SK-N-SH (cell line): Measurements from ENCODE around the gene CCDC68. TPM values are rescaled to one million over a fixed set of nuclear protein-coding genes. Genes with fewer than 3 reads are reported as not detected.

Source experiments
- CTCF ChIA-PET: fragments of 300-600, 350-600 bp; formaldehyde crosslinking; extraction: SDS; loops from one replicate; lab custom pipeline; 2021; lab: Yijun Ruan, JAX
- POLR2A ChIA-PET: fragments of 350-600 bp; sonication (Branson Sonifier 250); formaldehyde crosslinking; extraction: SDS; loops from one replicate; lab custom pipeline; 2020; ENCODE audit warnings: antibody characterized with exemption, inconsistent platforms; lab: Yijun Ruan, JAX
- DNase-seq: peaks from one replicate; pipeline ENCODE4 v3.0.0; 2012
- H2AFZ ChIP-seq: fragments of 200-600 bp; sonication (generic); 2 replicates; pipeline ENCODE4 v1.8.1; 2016; ENCODE audit warnings: antibody characterized with exemption, mild to moderate bottlenecking, low read depth
- H3F3A ChIP-seq: fragments of 200-600 bp; sonication (generic); replicated peaks from 2 replicates; pipeline ENCODE3; 2016; ENCODE audit warnings: antibody characterized with exemption, mild to moderate bottlenecking; ENCODE audit not compliant: insufficient read depth
- H3K27ac ChIP-seq, 2 experiments: fragments of 200-500 bp in 1 of 2; fragments of 200-600 bp in 1 of 2; sonication (Bioruptor generic) in 1 of 2; sonication (generic), shearing (Covaris generic) in 1 of 2; 2 replicates each; pipeline versions ENCODE4 v1.5.1 to v1.6.1; 2014 to 2016; ENCODE audit warnings: low read depth in 2 of 2, inconsistent platforms in 1 of 2, low read length in 1 of 2, mild to moderate bottlenecking in 1 of 2, mixed read lengths in 1 of 2
- H3K27me3 ChIP-seq: fragments of 200-600 bp; sonication (generic), shearing (Covaris generic); 2 replicates; pipeline ENCODE4 v1.6.1; 2016; ENCODE audit warnings: mixed run types; ENCODE audit not compliant: insufficient read depth
- H3K36me3 ChIP-seq, 2 experiments: fragments of 200-500 bp in 1 of 2; fragments of 200-600 bp in 1 of 2; sonication (Bioruptor generic) in 1 of 2; sonication (generic) in 1 of 2; replicated peaks in 1 of 2; 2 replicates each; pipeline versions ENCODE3 to v1.5.1; 2014 to 2016; ENCODE audit warnings: low read length in 1 of 2, mild to moderate bottlenecking in 1 of 2; ENCODE audit not compliant: insufficient read depth in 2 of 2, control insufficient read depth in 1 of 2
- H3K4me1 ChIP-seq, 2 experiments: fragments of 200-500 bp in 1 of 2; fragments of 200-600 bp in 1 of 2; sonication (Bioruptor generic) in 1 of 2; sonication (generic), shearing (Covaris generic) in 1 of 2; 2 replicates each; pipeline versions ENCODE4 v1.5.1 to v1.6.1; 2014 to 2016; ENCODE audit warnings: low read depth in 1 of 2, low read length in 1 of 2, mixed run types in 1 of 2; ENCODE audit not compliant: insufficient read depth in 2 of 2, control insufficient read depth in 1 of 2
- H3K4me2 ChIP-seq: fragments of 200-600 bp; sonication (generic), shearing (Covaris generic); 2 replicates; pipeline ENCODE4 v1.6.1; 2017; ENCODE audit warnings: mixed run types
- H3K4me3 ChIP-seq, 2 experiments: fragments of 200-500 bp in 1 of 2; fragments of 200-600 bp in 1 of 2; sonication (Bioruptor generic) in 1 of 2; sonication (generic), shearing (Covaris generic) in 1 of 2; 2 replicates each; pipeline versions ENCODE4 v1.5.1 to v1.8.1; 2014 to 2016; ENCODE audit warnings: low read depth in 2 of 2, inconsistent platforms in 1 of 2, low read length in 1 of 2, mild to moderate bottlenecking in 1 of 2, mixed read lengths in 1 of 2, moderate library complexity in 1 of 2
- H3K79me2 ChIP-seq: fragments of 200-600 bp; sonication (generic); 2 replicates; pipeline ENCODE4 v1.8.1; 2017; ENCODE audit warnings: mild to moderate bottlenecking; ENCODE audit not compliant: insufficient read depth
- H3K9ac ChIP-seq: fragments of 200-600 bp; sonication (generic); 2 replicates; pipeline ENCODE4 v1.6.1; 2017; ENCODE audit warnings: mixed run types
- H3K9me2 ChIP-seq: fragments of 200-600 bp; sonication (generic); 2 replicates; pipeline ENCODE4 v1.6.1; 2017; ENCODE audit warnings: mixed run types
- H3K9me3 ChIP-seq: fragments of 200-600 bp; sonication (generic); 2 replicates; pipeline ENCODE4 v1.6.1; 2017; ENCODE audit warnings: mixed run types, mild to moderate bottlenecking, moderate library complexity
- H4K20me1 ChIP-seq: fragments of 200-600 bp; sonication (generic); 2 replicates; pipeline ENCODE4 v1.6.1; 2017; ENCODE audit warnings: mild to moderate bottlenecking, mixed run types; ENCODE audit not compliant: insufficient read depth
- CHD2 ChIP-seq: fragments of 150-350 bp; IDR thresholded peaks from 2 replicates; pipeline ENCODE4 v1.6.1; 2018; ENCODE audit warnings: low read length; ENCODE audit not compliant: partially characterized antibody
- ELF1 ChIP-seq: IDR thresholded peaks from 2 replicates; pipeline ENCODE4 v1.4.0; 2012
- EZH2phosphoT487 ChIP-seq: fragments of 200-600 bp; sonication (generic); IDR thresholded peaks from 2 replicates; pipeline ENCODE4 v1.6.1; 2017; ENCODE audit warnings: low read depth, mixed run types, mild to moderate bottlenecking, antibody characterized with exemption, moderate library complexity, borderline replicate concordance
- FOXJ3 ChIP-seq: sonication (generic); formaldehyde crosslinking; IDR thresholded peaks from 2 replicates; pipeline ENCODE4 v1.5.1; 2020; ENCODE audit warnings: mild to moderate bottlenecking, missing genetic modification reagents
- GABPA ChIP-seq: IDR thresholded peaks from 2 replicates; pipeline ENCODE4 v1.4.0; 2012; ENCODE audit warnings: low read depth, mild to moderate bottlenecking
- JUND ChIP-seq: IDR thresholded peaks from 2 replicates; pipeline ENCODE4 v1.4.0; 2012
- MEF2A ChIP-seq: IDR thresholded peaks from 2 replicates; pipeline ENCODE4 v1.4.0; 2012; ENCODE audit warnings: low read depth, borderline replicate concordance
- MXI1 ChIP-seq: IDR thresholded peaks from 2 replicates; pipeline ENCODE4 v1.6.1; 2012; ENCODE audit warnings: mild to moderate bottlenecking, low read depth, low read length, improper control_type of control experiment
- PBX3 ChIP-seq: IDR thresholded peaks from 2 replicates; pipeline ENCODE4; 2012
- RCOR1 ChIP-seq: fragments of 150-350 bp; IDR thresholded peaks from 2 replicates; pipeline ENCODE4 v1.6.1; 2017; ENCODE audit warnings: antibody characterized with exemption, low read length
- RFX5 ChIP-seq: IDR thresholded peaks from 2 replicates; pipeline ENCODE4 v1.6.1; 2012; ENCODE audit warnings: mild to moderate bottlenecking, improper control_type of control experiment, low read length
- SIN3A ChIP-seq: IDR thresholded peaks from 2 replicates; pipeline ENCODE4 v1.6.1; 2012; ENCODE audit warnings: low read depth, mild to moderate bottlenecking, low read length, moderate library complexity, borderline replicate concordance
- TAF1 ChIP-seq: IDR thresholded peaks from 2 replicates; pipeline ENCODE4 v1.6.1; 2012; ENCODE audit warnings: low read depth, mild to moderate bottlenecking, low read length, moderate library complexity, borderline replicate concordance
- TCF12 ChIP-seq: IDR thresholded peaks from 2 replicates; pipeline ENCODE4 v1.4.0; 2012
- TEAD4 ChIP-seq: IDR thresholded peaks from 2 replicates; pipeline ENCODE4 v1.4.0; 2012; ENCODE audit warnings: mild to moderate bottlenecking, borderline replicate concordance; ENCODE audit not compliant: insufficient read depth
- USF1 ChIP-seq: IDR thresholded peaks from 2 replicates; pipeline ENCODE4 v1.4.0; 2012; ENCODE audit warnings: low read depth, borderline replicate concordance
- USF2 ChIP-seq: fragments of 150-350 bp; IDR thresholded peaks from 2 replicates; pipeline ENCODE4 v1.6.1; 2017; ENCODE audit warnings: antibody characterized with exemption, low read length, low read depth, borderline replicate concordance
- WGBS: methylation state at CpG from one replicate; pipeline ENCODE4 v1.1.6; 2017; ENCODE audit warnings: low lambda C conversion rate; 5-methylcytosine and 5-hydroxymethylcytosine counted together
- polyA plus RNA-seq, 3 experiments: library from polyadenylated mRNA; depleted of rRNA; stranded (reverse); fragments of >200 nt; gene quantifications; 2 replicates each; pipeline ENCODE4 v1.2.3, GENCODE V29; 2012

Gene CCDC68
- polyA plus RNA-seq, 1 of the 3 experiments (the other 2 are of a cell fraction): not detected

GRCh38 chr18:54859667-54860421, 99.4 kb downstream of the CCDC68 start:
- no peak for DNase-seq
- WGBS: 87% methylated on average over 9 of the region's 9 CpGs
- H3K4me2 ChIP-seq: no peak overlapping the region
- H3K9me3 ChIP-seq: no peaks in the 10 kb centered on the region
- no peak overlapping the region for H3K9ac ChIP-seq
- H3K27ac ChIP-seq: no peak overlapping the region
- H3K4me3 ChIP-seq: no peak overlapping the region
- no peaks in the 10 kb centered on the region for H4K20me1 ChIP-seq
- H3K36me3 ChIP-seq: no peaks in the 10 kb centered on the region
- POLR2A ChIA-PET: no interaction called here
- no peaks in the 10 kb centered on the region for H3K9me2 ChIP-seq
- H3F3A ChIP-seq: no peaks in the 10 kb centered on the region
- peaks cover 0 to 2% of the 10 kb centered on the region in 2 experiments; a peak in 1 of 4 replicates for H3K4me1 ChIP-seq
- CTCF ChIA-PET: interaction anchor here (1.0 kb wide), 1 partner anchor 189 kb away, joined by 3 read pairs; no protein-coding TSS in a partner anchor
- no peaks in the 10 kb centered on the region for H3K27me3 ChIP-seq
- H3K79me2 ChIP-seq: no peaks in the 10 kb centered on the region
- H2AFZ ChIP-seq: no peak overlapping the region
- TF ChIP-seq TCF12 (no peak), PBX3 (no peak), RCOR1 (no peak), RFX5 (no peak), ELF1 (no peak), TAF1 (no peak), USF1 (no peak), FOXJ3 (CRISPR knock-in tag) (no peak), EZH2phosphoT487 (no peak), GABPA (no peak), SIN3A (no peak), MXI1 (no peak), CHD2 (no peak), JUND (no peak), USF2 (no peak), MEF2A (no peak), TEAD4 (no peak)
